Stimulated activated naive CD8-positive, alpha-beta T cell treated with anti-CD3 and anti-CD28 coated beads, Interleukin-15, amount 100 ng/mL, for 72 hours (primary cell): ENCODE measurements around the gene CASP6.

ENCODE experiments used
- ATAC-seq: fragments of 150-1000 bp; cut with Tn5 transposase; 2 replicates; pipeline ENCODE4 v1.10.0; 2021; ENCODE audit warnings: mild to moderate bottlenecking, moderate library complexity
- DNase-seq, 2 donors: peaks; one replicate each; pipeline ENCODE4 v3.0.0; 2021 to 2022
- H3K27ac Mint-ChIP-seq, 2 donors: one replicate each; pipeline ENCODE4 v1.8.0; 2022; ENCODE audit warnings: mild to moderate bottlenecking in 2 of 2, mixed read lengths in 2 of 2, moderate library complexity in 2 of 2
- H3K27me3 Mint-ChIP-seq: one replicate; pipeline ENCODE4 v1.8.0; 2022; ENCODE audit warnings: mixed read lengths
- H3K4me1 Mint-ChIP-seq: one replicate; pipeline ENCODE4 v1.8.0; 2022; ENCODE audit warnings: mild to moderate bottlenecking, mixed read lengths
- H3K4me3 Mint-ChIP-seq, 2 donors: one replicate each; pipeline ENCODE4 v1.8.0; 2022; ENCODE audit warnings: mild to moderate bottlenecking in 2 of 2, mixed read lengths in 2 of 2, moderate library complexity in 1 of 2
- H3K9me3 Mint-ChIP-seq, 2 donors: one replicate each; pipeline ENCODE4 v1.8.0; 2022; ENCODE audit warnings: mixed read lengths in 2 of 2

The CASP6 gene

DNA sequence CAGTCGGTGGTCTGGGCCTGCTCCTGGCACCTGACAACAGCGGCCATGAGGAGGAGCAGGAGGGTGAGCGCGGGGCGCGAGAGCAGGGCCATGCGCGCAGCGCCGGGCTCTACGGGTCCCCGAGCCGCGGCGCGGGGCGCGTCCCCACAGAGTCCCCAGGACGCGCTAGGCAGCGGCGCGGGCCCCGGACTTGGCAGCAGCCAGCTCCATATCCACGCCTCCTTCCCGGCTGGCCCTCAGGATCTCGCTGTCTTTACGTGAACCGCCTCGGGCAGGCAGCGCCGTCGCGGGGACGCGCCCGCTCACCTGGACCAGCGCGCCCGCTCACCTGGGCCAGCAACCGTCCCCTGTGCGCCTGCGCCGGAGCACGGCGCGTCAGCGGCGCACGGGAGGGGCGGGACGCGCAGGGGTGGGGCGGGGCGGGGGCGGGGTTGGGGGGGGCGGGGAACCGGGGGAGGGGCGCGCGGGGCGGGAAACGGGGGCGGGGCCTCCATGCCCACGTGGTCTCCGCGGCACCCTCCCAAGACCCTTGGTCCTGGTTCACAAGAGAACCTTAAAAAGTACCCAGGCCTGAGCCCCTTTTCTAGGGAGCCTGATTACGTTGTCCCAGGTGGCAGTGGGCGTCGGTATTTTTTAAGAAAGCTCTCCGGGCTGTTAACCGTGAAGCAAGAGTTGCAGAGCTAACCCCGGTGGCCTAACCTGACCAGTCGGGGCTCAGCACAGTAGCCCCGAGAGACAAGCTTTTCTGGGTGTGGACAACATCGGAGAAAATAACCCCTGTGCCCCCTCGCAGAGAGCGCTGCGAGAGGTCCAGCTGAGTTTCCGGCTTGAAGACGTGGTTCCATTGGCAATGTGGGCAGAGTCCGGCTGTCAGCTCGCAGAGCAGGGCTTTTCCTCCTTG lies 26.7 kb upstream of the CASP6 start, which contains the start of gene PLA2G12A:
PLA2G12A (minus strand) TSS at position 353 of the 901 bp plus-strand sequence; CDS start at position 92, 261 bp downstream.
- no peaks in the 10 kb centered on the region for H3K27me3 Mint-ChIP-seq
- peak; percentile 93 for ATAC-seq
- H3K9me3 Mint-ChIP-seq = no peaks in the 10 kb centered on the region
- H3K27ac Mint-ChIP-seq = peak within 1 kb of the TSS; percentile 77 to 91
- peak; percentile 79 to 82 for DNase-seq
- H3K4me3 Mint-ChIP-seq = peak within 1 kb of the TSS; percentile 91 to 95
- peaks cover 30% of the 10 kb centered on the region for H3K4me1 Mint-ChIP-seq

- Mint-ChIP-seq H3K4me3 (peak overlapping the region; percentile 91 to 95), H3K27ac (peak overlapping the region; percentile 77 to 85), H3K4me1 (peaks cover 30% of the 10 kb centered on the region), H3K27me3 (no peaks in the 10 kb centered on the region), H3K9me3 (no peaks in the 10 kb centered on the region)
- DNase-seq (no peak), ATAC-seq (no peak)
Measured at GRCh38 chr4:109729117-109729717, 26.0 kb upstream of the CASP6 start.

GRCh38 chr4:109728385-109728784 lies 25.1 kb upstream of the CASP6 start:
- Mint-ChIP-seq H3K4me1 (peaks cover 30% of the 10 kb centered on the region), H3K9me3 (no peaks in the 10 kb centered on the region), H3K4me3 (peak overlapping the region; percentile 91 to 95), H3K27ac (no peak overlapping the region), H3K27me3 (no peaks in the 10 kb centered on the region)
- no peak for ATAC-seq
- no peak for DNase-seq

- Mint-ChIP-seq H3K27me3 (no peaks in the 10 kb centered on the region), H3K9me3 (no peaks in the 10 kb centered on the region), H3K4me1 (peaks cover 34% of the 10 kb centered on the region), H3K27ac (no peak overlapping the region), H3K4me3 (no peak overlapping the region)
- ATAC-seq (no peak), DNase-seq (no peak)
Measured at GRCh38 chr4:109723110-109723509, 19.9 kb upstream of the CASP6 start.

GRCh38 chr4:109722357-109722756 lies 19.1 kb upstream of the CASP6 start:
- H3K4me3 Mint-ChIP-seq = no peak overlapping the region
- DNase-seq = no peak
- no peak for ATAC-seq
- H3K4me1 Mint-ChIP-seq = peaks cover 28% of the 10 kb centered on the region
- H3K9me3 Mint-ChIP-seq = no peaks in the 10 kb centered on the region
- H3K27ac Mint-ChIP-seq = no peak overlapping the region
- no peaks in the 10 kb centered on the region for H3K27me3 Mint-ChIP-seq

DNA sequence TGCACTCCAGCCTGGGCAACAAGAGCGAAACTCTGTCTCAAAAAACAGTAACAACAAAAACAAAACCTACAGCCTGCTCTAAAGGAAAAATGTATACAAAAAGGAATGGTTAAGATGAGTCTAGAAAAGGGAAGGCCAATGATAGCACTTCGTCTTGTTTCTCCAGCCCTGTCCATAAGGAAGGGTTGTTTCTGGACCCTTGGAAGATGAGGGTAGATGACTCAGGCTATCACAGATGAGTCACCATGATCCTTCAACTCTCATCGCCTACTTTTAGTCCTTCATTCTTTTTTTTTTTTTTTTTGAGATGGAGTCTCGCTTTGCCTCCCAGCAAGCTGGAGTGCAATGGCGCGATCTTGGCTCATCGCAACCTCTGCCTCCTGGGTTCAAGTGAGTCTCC lies 17.8 kb upstream of the CASP6 start:
- H3K4me1 Mint-ChIP-seq = peaks cover 18% of the 10 kb centered on the region
- H3K27me3 Mint-ChIP-seq = no peaks in the 10 kb centered on the region
- ATAC-seq (no peak), DNase-seq (no peak)
- no peak overlapping the region for H3K4me3 Mint-ChIP-seq
- no peaks in the 10 kb centered on the region for H3K9me3 Mint-ChIP-seq
- no peak overlapping the region for H3K27ac Mint-ChIP-seq

DNA sequence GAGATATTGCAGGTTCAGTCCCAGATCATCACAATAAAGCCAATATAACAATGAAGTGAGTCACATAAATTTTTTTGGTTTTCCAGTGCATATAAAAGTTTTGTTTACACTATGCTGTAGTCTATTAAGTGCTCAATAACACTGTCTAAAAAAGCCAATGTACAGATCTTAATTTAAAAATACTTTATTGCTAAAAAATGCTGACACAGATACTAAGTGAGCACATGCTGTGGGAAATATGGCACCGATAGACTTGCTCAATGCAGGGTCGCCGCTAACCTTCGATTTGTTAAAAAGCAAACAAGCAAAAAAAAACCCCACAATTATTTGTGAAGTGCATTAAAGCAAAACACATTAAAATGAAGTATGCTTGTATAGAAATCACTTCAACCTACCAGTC lies 16.4 kb upstream of the CASP6 start:
- H3K9me3 Mint-ChIP-seq = no peaks in the 10 kb centered on the region
- no peak for ATAC-seq
- no peak overlapping the region for H3K4me3 Mint-ChIP-seq
- no peaks in the 10 kb centered on the region for H3K27me3 Mint-ChIP-seq
- H3K4me1 Mint-ChIP-seq = peaks cover 13% of the 10 kb centered on the region
- H3K27ac Mint-ChIP-seq = no peak overlapping the region
- DNase-seq = no peak

DNA sequence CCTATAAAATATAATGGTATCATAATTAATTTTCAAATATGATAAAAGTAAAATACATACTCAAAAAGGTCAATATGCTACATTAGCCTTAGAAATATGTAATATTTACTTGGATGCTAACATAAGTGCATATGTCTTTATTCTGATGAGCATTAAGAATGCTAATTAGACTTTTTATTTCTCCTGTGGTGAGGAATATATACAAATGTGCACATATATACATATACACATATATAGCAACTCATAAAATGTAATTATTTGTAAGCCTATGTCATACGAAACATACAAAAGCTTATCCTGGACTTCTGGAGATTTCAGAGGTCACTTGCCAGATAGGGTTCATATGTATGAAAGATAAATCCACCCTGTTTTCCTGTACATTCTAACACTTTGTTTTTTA lies 15.5 kb upstream of the CASP6 start:
- no peak overlapping the region for H3K27ac Mint-ChIP-seq
- DNase-seq = no peak

GRCh38 chr4:109713500-109713899 lies 10.3 kb upstream of the CASP6 start:
- no peak for ATAC-seq
- H3K4me1 Mint-ChIP-seq = no peaks in the 10 kb centered on the region
- H3K9me3 Mint-ChIP-seq = no peaks in the 10 kb centered on the region
- no peaks in the 10 kb centered on the region for H3K27me3 Mint-ChIP-seq
- DNase-seq = no peak
- H3K27ac Mint-ChIP-seq = no peak overlapping the region
- H3K4me3 Mint-ChIP-seq = no peak overlapping the region

More for the DNA sequence above, 15.5 kb upstream of the CASP6 start:
- Mint-ChIP-seq H3K9me3 (no peaks in the 10 kb centered on the region), H3K4me3 (no peak overlapping the region), H3K4me1 (peaks cover 13% of the 10 kb centered on the region), H3K27me3 (no peaks in the 10 kb centered on the region)
- ATAC-seq = no peak

DNA sequence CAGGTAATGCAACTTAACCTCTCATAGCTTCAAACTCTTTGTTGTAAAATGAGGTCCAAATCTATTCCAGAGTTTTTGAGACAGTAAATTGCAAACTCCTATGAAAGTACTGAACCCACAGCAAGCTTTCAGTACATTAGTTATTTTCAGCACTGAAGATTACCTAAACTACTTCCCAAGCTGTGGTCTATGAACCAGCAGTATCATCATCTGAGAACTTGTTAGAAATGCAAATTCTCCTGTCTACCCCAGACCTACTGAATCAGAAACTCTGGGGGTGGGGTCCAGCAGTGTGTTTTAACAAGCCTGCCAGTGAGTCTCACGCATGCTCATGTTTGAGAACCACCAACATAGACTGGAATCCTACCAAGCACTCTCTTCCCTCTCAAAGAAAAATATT lies 5.7 kb upstream of the CASP6 start:
- Mint-ChIP-seq H3K4me3 (no peak overlapping the region), H3K9me3 (no peaks in the 10 kb centered on the region), H3K27ac (no peak overlapping the region), H3K27me3 (no peaks in the 10 kb centered on the region), H3K4me1 (peaks cover 2% of the 10 kb centered on the region)
- no peak for ATAC-seq
- DNase-seq = no peak

- Mint-ChIP-seq H3K27me3 (no peaks in the 10 kb centered on the region), H3K9me3 (no peaks in the 10 kb centered on the region), H3K4me1 (peaks cover 8% of the 10 kb centered on the region), H3K4me3 (no peak overlapping the region), H3K27ac (no peak overlapping the region)
- no peak for ATAC-seq
- no peak for DNase-seq
Measured at GRCh38 chr4:109708435-109708834, 5.2 kb upstream of the CASP6 start.

DNA sequence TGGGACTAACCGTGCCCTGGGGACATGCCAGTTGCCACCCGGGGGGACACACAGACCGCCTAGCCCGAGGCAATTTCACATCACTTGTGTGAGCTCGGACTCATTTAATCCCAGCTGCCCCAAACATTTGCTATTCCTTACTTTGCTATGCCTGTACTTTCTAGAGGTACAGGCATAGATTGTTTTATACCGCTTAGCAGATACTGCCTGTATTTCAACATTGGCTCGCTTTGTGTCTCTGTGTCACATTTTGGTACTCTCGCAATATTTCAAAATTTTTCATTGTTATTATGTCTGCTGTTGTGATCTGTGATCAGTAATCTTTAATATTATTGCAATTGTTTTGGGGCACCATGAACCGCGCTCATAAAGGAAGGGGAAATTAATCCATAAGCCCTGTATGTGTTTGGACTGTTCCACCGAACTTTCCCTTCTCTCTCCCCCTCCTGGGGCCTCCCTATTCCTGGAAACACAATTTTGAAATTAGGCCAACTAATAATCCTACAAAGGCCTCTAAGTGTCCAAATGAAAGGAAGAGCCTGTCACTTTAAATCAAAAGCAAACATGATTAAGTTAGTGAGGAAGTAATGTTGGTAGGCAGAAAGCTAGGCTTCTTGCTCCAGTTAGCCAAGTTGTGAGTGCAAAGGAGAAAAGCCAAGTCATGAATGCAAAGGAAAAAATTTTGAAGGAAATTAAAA lies 568 bp upstream of the CASP6 start:
- Mint-ChIP-seq H3K9me3 (no peaks in the 10 kb centered on the region), H3K4me3 (peak overlapping the region; percentile 89 to 90), H3K27me3 (no peaks in the 10 kb centered on the region), H3K4me1 (peaks cover 37% of the 10 kb centered on the region), H3K27ac (peak overlapping the region; percentile 77 to 97)
- ATAC-seq (no peak), DNase-seq (no peak)

DNA sequence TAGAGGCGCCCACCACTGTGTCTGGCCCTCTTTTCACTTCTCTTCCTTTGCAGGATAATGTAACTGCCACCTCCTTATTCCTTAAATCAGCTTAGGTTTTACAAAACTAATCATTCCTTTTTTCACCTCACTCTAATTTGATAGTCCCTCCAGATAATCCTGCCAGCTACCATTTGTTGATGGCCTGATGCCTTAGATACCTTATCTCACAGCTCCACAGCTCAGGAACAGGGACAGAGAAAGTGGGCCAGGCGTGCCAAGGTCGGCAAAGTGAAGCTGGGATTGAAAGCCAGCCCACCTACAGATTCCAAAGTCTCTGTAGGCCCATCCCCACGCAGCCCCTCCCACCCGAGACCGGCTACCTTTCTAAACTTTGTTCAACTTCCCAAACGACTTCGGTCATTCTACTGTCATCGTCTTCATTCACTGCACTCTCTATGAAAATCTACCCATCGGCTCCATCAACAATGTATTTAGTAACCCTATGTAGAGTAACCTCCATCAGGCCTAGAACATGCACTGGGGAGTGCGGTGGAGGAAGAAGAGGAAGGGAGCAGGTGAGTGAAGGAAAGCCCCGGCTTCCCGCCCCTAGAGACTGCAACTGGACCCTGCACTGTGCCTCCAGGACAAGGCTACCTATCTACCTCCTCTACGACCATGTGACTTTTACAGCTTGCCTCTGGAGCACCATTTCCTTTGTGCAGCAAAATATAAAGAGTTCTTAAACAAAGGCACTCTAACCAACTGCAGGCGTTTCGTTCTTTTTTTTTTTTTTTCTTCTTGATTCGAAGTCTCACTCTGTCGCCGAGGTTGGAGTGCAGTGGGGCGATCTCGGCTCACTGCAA lies 1.5 kb downstream of the CASP6 start:
- H3K4me3 Mint-ChIP-seq = peak overlapping the region; percentile 89 to 90
- H3K4me1 Mint-ChIP-seq = peaks cover 44% of the 10 kb centered on the region
- H3K27ac Mint-ChIP-seq = peak overlapping the region; percentile 97 to 99
- no peaks in the 10 kb centered on the region for H3K9me3 Mint-ChIP-seq
- no peaks in the 10 kb centered on the region for H3K27me3 Mint-ChIP-seq
- ATAC-seq (peak; percentile 6), DNase-seq (peak in 1 of 2 donors; percentile 8)

DNA sequence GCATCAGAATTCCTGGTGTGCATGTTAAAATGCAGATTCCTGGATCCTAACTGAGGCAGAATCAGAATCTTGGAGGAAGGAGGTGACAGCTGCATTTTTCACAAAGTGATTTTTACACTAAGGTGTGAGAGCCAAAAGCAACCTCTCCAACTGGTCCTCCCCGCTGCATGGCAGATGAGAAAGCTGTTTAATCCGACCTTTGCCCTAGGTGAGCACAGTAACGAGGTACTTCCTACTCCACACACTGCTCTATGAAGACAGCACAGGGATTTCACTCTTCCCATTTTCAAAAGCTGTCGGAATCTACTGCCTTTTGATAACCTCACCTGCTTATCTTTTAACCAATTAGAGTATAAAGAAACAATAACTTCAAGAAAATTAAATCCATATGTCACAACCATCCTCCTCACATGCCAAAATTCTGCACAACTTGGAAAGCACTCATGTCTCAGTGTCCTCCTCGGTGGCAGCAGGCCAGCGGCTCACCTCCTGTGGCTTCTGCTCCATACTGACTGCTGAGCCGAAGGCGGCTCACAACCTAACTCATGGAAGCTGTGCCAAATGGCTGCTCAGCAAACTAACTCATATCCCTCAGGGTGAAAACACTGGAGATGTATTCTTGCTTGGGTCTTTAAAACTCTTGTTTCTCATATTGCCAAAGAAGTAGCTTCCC lies 3.6 kb downstream of the CASP6 start:
- ATAC-seq = no peak
- no peak overlapping the region for H3K4me3 Mint-ChIP-seq
- H3K4me1 Mint-ChIP-seq = peaks cover 44% of the 10 kb centered on the region
- H3K27me3 Mint-ChIP-seq = no peaks in the 10 kb centered on the region
- H3K9me3 Mint-ChIP-seq = no peaks in the 10 kb centered on the region
- no peak for DNase-seq
- H3K27ac Mint-ChIP-seq = peak overlapping the region in 1 of 2 donors; percentile 2

- Mint-ChIP-seq H3K27ac (no peak overlapping the region), H3K27me3 (no peaks in the 10 kb centered on the region), H3K4me3 (no peak overlapping the region), H3K4me1 (peaks cover 45% of the 10 kb centered on the region), H3K9me3 (no peaks in the 10 kb centered on the region)
- no peak for DNase-seq
- no peak for ATAC-seq
Measured at GRCh38 chr4:109698656-109699055, 4.6 kb downstream of the CASP6 start.
